ENCODE data around the gene MGMT.

The MGMT gene

DNA sequence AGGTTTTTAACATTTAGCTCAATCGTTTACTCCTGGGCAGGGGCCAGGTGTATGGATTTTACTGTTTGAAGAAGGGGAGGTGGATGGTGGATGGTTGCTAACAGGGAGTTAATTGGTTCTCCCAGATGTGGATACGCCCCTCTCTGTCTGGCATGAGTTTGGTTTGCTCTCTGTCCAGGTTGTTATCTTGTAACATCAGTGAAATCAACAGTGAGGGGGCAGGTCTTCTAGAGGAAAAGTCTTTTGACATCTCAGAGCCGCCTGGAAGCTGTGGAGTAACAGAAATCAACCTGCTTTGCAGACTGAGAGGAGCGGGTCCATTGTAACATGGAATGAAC, 243.4 kb downstream of the MGMT start:
- peaks cover 2% of the 10 kb centered on the region for H3K4me1 ChIP-seq (ENCODE audit: insufficient read depth, low read length, severe bottlenecking)
- no peak overlapping the region for H3K4me3 ChIP-seq (ENCODE audit: low read depth, low read length, poor library complexity, severe bottlenecking)
- no peaks in the 10 kb centered on the region for H3K27me3 ChIP-seq (ENCODE audit: insufficient read depth, low read length)
- H3K27ac ChIP-seq (ENCODE audit: low read depth, low read length, poor library complexity, severe bottlenecking) = no peak overlapping the region
- TF ChIP-seq EZH2 (IDR thresholded peaks at IDR 0.05; ENCODE audit: borderline replicate concordance, low read length) = no peak
- TF ChIP-seq CTCF (IDR thresholded peaks at IDR 0.05; ENCODE audit: low read length) = no peak
- no peak overlapping the region for H3K4me2 ChIP-seq (ENCODE audit: low read length)
- no peaks in the 10 kb centered on the region for H4K20me1 ChIP-seq (ENCODE audit: insufficient read depth, low read length)
- H3K9me3 ChIP-seq (ENCODE audit: low read length) = no peaks in the 10 kb centered on the region
- no peaks in the 10 kb centered on the region for H3K79me2 ChIP-seq (ENCODE audit: insufficient read depth, low read length)
- H3K9me2 ChIP-seq (ENCODE audit: low read depth, low read length) = no peaks in the 10 kb centered on the region
- no peaks in the 10 kb centered on the region for H3F3A ChIP-seq (ENCODE audit: insufficient read depth, low read length)
- peaks cover 8% of the 10 kb centered on the region; the same call in 1 of the 2 replicates for H3K36me3 ChIP-seq (ENCODE audit: insufficient read depth, low read length)
- no peak overlapping the region for H3K9ac ChIP-seq (ENCODE audit: low read length)
- H2AFZ ChIP-seq (ENCODE audit: low read length) = no peak overlapping the region

GRCh38 chr10:129711291-129711690, 244.2 kb downstream of the MGMT start:
- Histone ChIP-seq H3K4me1 (ENCODE audit: insufficient read depth, low read length, severe bottlenecking) (no peaks in the 10 kb centered on the region), H3K79me2 (ENCODE audit: insufficient read depth, low read length) (no peaks in the 10 kb centered on the region), H3K27me3 (ENCODE audit: insufficient read depth, low read length) (no peaks in the 10 kb centered on the region), H3K36me3 (ENCODE audit: insufficient read depth, low read length) (peaks cover 5% of the 10 kb centered on the region; the same call in 1 of the 2 replicates), H3K4me2 (ENCODE audit: low read length) (no peak overlapping the region), H3K9me2 (ENCODE audit: low read depth, low read length) (no peaks in the 10 kb centered on the region), H3F3A (ENCODE audit: insufficient read depth, low read length) (no peaks in the 10 kb centered on the region), H2AFZ (ENCODE audit: low read length) (no peak overlapping the region), H3K4me3 (ENCODE audit: low read depth, low read length, poor library complexity, severe bottlenecking) (no peak overlapping the region), H3K9me3 (ENCODE audit: low read length) (no peaks in the 10 kb centered on the region), H3K27ac (ENCODE audit: low read depth, low read length, poor library complexity, severe bottlenecking) (no peak overlapping the region), H4K20me1 (ENCODE audit: insufficient read depth, low read length) (no peaks in the 10 kb centered on the region), H3K9ac (ENCODE audit: low read length) (no peak overlapping the region)
- TF ChIP-seq EZH2 (IDR thresholded peaks at IDR 0.05; ENCODE audit: borderline replicate concordance, low read length) = no peak
- no peak for TF ChIP-seq CTCF (IDR thresholded peaks at IDR 0.05; ENCODE audit: low read length)

DNA sequence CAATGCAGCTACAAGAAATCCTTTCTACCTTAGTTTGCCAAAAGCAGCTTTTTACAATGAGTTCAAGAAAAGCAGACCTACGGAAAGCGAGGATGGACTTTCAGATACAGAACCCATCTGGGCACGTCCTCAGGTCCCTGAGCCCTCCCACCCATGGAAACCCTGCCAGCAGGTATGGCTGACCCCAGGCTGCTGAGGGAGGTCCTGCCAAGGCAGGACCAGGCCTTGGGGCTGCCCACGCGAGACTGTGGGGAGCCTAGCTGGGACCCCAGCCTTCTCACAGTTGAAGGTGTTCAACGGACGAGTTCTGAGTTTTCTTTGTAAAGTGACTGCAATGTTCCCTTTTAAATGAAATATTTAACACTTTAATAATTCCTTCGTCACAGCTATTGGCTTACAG, 245.0 kb downstream of the MGMT start:
- Histone ChIP-seq H3K9ac (ENCODE audit: low read length) (no peak overlapping the region), H3K36me3 (ENCODE audit: insufficient read depth, low read length) (peaks cover 5% of the 10 kb centered on the region; the same call in 1 of the 2 replicates), H3F3A (ENCODE audit: insufficient read depth, low read length) (no peaks in the 10 kb centered on the region), H3K9me2 (ENCODE audit: low read depth, low read length) (no peaks in the 10 kb centered on the region), H3K4me2 (ENCODE audit: low read length) (no peak overlapping the region), H3K79me2 (ENCODE audit: insufficient read depth, low read length) (no peaks in the 10 kb centered on the region), H3K27me3 (ENCODE audit: insufficient read depth, low read length) (no peaks in the 10 kb centered on the region), H3K4me1 (ENCODE audit: insufficient read depth, low read length, severe bottlenecking) (no peaks in the 10 kb centered on the region), H3K9me3 (ENCODE audit: low read length) (no peaks in the 10 kb centered on the region), H2AFZ (ENCODE audit: low read length) (no peak overlapping the region), H4K20me1 (ENCODE audit: insufficient read depth, low read length) (no peaks in the 10 kb centered on the region), H3K4me3 (ENCODE audit: low read depth, low read length, poor library complexity, severe bottlenecking) (no peak overlapping the region), H3K27ac (ENCODE audit: low read depth, low read length, poor library complexity, severe bottlenecking) (no peak overlapping the region)
- TF ChIP-seq CTCF (IDR thresholded peaks at IDR 0.05; ENCODE audit: low read length) (no peak), EZH2 (IDR thresholded peaks at IDR 0.05; ENCODE audit: borderline replicate concordance, low read length) (no peak)

Data from OCI-LY1 (cell line).